Ishikawa (cell line): ENCODE measurements around the gene RPS15A.

ENCODE experiments used
- CEBPB ChIP-seq: IDR thresholded peaks from 2 replicates; pipeline ENCODE4 v1.6.1; 2012
- CREB1 ChIP-seq: IDR thresholded peaks from 2 replicates; pipeline ENCODE4 v1.6.1; 2012; ENCODE audit warnings: low read depth
- EGR1 ChIP-seq: IDR thresholded peaks from 2 replicates; pipeline ENCODE4 v1.6.1; 2012
- EP300 ChIP-seq: IDR thresholded peaks from 2 replicates; pipeline ENCODE4 v1.6.1; 2012; ENCODE audit warnings: borderline replicate concordance
- FOXM1 ChIP-seq: IDR thresholded peaks from 2 replicates; pipeline ENCODE4 v1.6.1; 2012; ENCODE audit warnings: low read depth, borderline replicate concordance
- NFIC ChIP-seq: IDR thresholded peaks from 2 replicates; pipeline ENCODE4 v1.6.1; 2012
- RAD21 ChIP-seq: IDR thresholded peaks from 2 replicates; pipeline ENCODE4 v1.6.1; 2012; ENCODE audit warnings: low read depth
- TAF1 ChIP-seq: IDR thresholded peaks from 2 replicates; pipeline ENCODE4 v1.6.1; 2012; ENCODE audit warnings: low read depth, mild to moderate bottlenecking
- TCF12 ChIP-seq: IDR thresholded peaks from 2 replicates; pipeline ENCODE4 v1.6.1; 2012; ENCODE audit warnings: low read depth
- TEAD4 ChIP-seq: IDR thresholded peaks from 2 replicates; pipeline ENCODE4 v1.6.1; 2012
- YY1 ChIP-seq: IDR thresholded peaks from 2 replicates; pipeline ENCODE4 v1.6.1; 2012; ENCODE audit warnings: low read depth
- ZBTB7A ChIP-seq: IDR thresholded peaks from 2 replicates; pipeline ENCODE4 v1.6.1; 2012; ENCODE audit warnings: low read depth
- TF ChIP-seq, protein P1 (sequence below): IDR thresholded peaks from 2 replicates; pipeline ENCODE4 v1.6.1; 2012; ENCODE audit warnings: low read depth, mild to moderate bottlenecking
- TF ChIP-seq, protein P2 (sequence below): IDR thresholded peaks from 2 replicates; pipeline ENCODE4 v1.6.1; 2012
- TF ChIP-seq, protein P3 (sequence below): IDR thresholded peaks from 2 replicates; pipeline ENCODE4 v1.6.1; 2012

Gene RPS15A

DNA sequence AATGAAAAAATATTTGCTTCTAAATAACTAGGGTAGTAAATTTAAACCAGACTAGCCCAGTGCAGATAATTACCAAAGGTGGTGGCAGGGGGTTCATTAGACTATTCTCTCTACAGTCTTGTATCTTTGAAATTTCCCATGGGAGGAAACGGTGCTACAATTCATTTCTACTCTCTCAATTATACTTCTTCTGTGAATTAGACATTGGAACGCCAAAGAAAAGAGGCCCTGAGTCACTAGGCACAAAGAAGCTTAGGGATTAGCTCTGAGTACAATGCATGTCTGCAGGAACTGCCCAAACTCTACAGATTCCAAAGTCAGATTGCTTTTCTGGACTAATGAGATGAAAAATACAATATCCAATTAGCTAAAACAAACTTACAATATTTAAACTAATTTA is 41.9 kb upstream of the RPS15A start:
- TF ChIP-seq, protein P1, sequence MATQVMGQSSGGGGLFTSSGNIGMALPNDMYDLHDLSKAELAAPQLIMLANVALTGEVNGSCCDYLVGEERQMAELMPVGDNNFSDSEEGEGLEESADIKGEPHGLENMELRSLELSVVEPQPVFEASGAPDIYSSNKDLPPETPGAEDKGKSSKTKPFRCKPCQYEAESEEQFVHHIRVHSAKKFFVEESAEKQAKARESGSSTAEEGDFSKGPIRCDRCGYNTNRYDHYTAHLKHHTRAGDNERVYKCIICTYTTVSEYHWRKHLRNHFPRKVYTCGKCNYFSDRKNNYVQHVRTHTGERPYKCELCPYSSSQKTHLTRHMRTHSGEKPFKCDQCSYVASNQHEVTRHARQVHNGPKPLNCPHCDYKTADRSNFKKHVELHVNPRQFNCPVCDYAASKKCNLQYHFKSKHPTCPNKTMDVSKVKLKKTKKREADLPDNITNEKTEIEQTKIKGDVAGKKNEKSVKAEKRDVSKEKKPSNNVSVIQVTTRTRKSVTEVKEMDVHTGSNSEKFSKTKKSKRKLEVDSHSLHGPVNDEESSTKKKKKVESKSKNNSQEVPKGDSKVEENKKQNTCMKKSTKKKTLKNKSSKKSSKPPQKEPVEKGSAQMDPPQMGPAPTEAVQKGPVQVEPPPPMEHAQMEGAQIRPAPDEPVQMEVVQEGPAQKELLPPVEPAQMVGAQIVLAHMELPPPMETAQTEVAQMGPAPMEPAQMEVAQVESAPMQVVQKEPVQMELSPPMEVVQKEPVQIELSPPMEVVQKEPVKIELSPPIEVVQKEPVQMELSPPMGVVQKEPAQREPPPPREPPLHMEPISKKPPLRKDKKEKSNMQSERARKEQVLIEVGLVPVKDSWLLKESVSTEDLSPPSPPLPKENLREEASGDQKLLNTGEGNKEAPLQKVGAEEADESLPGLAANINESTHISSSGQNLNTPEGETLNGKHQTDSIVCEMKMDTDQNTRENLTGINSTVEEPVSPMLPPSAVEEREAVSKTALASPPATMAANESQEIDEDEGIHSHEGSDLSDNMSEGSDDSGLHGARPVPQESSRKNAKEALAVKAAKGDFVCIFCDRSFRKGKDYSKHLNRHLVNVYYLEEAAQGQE = no peak
- TF ChIP-seq ZBTB7A (no peak), CEBPB (no peak), TEAD4 (no peak), NFIC (no peak), CREB1 (no peak), TCF12 (no peak), EP300 (no peak)
- TF ChIP-seq, protein P2, sequence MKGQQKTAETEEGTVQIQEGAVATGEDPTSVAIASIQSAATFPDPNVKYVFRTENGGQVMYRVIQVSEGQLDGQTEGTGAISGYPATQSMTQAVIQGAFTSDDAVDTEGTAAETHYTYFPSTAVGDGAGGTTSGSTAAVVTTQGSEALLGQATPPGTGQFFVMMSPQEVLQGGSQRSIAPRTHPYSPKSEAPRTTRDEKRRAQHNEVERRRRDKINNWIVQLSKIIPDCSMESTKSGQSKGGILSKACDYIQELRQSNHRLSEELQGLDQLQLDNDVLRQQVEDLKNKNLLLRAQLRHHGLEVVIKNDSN = no peak
- TF ChIP-seq, protein P3, sequence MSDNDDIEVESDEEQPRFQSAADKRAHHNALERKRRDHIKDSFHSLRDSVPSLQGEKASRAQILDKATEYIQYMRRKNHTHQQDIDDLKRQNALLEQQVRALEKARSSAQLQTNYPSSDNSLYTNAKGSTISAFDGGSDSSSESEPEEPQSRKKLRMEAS = no peak

DNA sequence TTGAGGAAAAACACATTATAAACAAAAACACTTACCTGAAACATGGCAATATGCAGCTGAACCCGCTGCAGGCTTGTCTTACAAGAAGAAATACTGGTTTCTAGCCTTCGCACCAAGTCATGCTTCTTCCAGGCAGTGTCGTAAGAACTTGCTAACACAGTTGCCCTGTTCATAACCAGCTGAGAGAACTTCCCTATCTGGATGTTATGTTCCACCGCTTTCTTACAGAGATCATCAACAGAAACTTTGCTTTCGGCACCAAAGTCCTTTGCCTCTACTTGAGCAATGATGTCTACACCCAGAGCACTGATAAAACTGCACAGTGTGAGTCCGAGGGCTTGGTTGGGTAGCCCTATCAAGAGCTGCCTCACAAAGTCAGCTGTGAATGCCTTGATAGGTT is 39.1 kb upstream of the RPS15A start:
- TF ChIP-seq NFIC = no peak
- TF ChIP-seq, protein P1 = no peak
- no peak for TF ChIP-seq EP300
- no peak for TF ChIP-seq CREB1
- no peak for TF ChIP-seq RAD21
- no peak for TF ChIP-seq FOXM1
- TF ChIP-seq TEAD4 = no peak
- TF ChIP-seq TCF12 = no peak
- TF ChIP-seq, protein P3 = no peak

DNA sequence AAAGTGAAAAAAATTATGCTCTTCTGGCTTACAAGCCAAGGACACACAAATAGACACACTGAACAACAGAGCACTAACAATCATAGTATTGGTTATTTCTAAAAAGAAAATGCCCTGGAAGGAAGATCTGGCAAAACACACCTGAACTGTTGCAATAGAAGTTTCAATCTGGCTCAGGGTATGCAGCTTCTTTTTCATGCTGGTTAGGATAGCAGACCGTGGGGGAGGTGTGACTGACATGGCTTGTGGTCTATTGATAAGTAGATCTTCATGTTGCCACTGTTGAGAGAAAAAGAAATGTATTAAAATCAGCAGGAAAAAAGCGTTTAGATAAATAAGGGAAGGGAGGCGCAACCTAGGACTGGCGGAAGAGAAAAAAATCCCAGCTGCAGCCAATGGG is 37.8 kb upstream of the RPS15A start:
- TF ChIP-seq, protein P2 = no peak
- no peak for TF ChIP-seq EGR1
- TF ChIP-seq, protein P3 = no peak
- no peak for TF ChIP-seq TEAD4
- TF ChIP-seq TAF1 = no peak
- no peak for TF ChIP-seq YY1
- no peak for TF ChIP-seq CEBPB
- no peak for TF ChIP-seq TCF12
- TF ChIP-seq ZBTB7A = no peak
- TF ChIP-seq CREB1 = no peak
- TF ChIP-seq, protein P1 = no peak
- no peak for TF ChIP-seq EP300
- TF ChIP-seq NFIC = no peak
- TF ChIP-seq FOXM1 = no peak
- TF ChIP-seq RAD21 = no peak

DNA sequence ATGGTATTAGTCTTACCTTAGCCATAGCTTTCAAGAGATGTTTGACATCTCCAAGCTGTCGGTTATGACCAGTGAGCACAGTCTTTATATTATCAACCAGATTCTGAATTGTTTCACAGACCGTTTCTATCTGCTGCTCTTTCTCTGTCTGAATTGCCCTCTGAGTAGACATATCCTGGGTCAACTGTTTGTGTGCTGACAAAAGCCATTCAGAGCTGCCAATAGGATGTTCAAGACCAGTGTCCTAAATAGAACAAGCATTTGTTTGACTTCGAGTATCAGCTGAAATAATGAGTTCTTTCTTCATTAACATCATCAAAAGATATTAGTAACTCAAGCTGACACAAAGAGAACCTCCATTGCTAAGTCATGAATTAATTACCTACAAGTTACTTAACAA is 26.2 kb upstream of the RPS15A start:
- TF ChIP-seq CEBPB (no peak), RAD21 (no peak), TAF1 (no peak), TEAD4 (no peak), FOXM1 (no peak)
- TF ChIP-seq, protein P1 = no peak
- TF ChIP-seq, protein P2 = no peak
